Activated CD8-positive, alpha-beta T cell treated with anti-CD3 and anti-CD28 coated beads, Interleukin-2, amount 10 ng/mL, durations not matched to agents 7 days and 5 days (primary cell): ENCODE measurements around the gene ADAMTSL1. TPM values are rescaled to one million over a fixed set of nuclear protein-coding genes. Genes with fewer than 3 reads are reported as not detected.

Experiments used
- ATAC-seq: fragments of 150-1000 bp; cut with Tn5 transposase; one replicate; pipeline ENCODE4 v1.10.0; 2021; ENCODE audit warnings: moderate library complexity
- CTCF ChIA-PET: fragments of 350-600 bp; sonication (Branson Sonifier 250); formaldehyde crosslinking; loops from one replicate; lab custom pipeline; 2021; ENCODE audit warnings: antibody characterized with exemption; lab: Charles Lee
- POLR2A ChIA-PET: fragments of 350-600 bp; sonication (Branson Sonifier 250); formaldehyde crosslinking; loops from one replicate; lab custom pipeline; 2021; ENCODE audit warnings: antibody characterized with exemption; lab: Charles Lee
- DNase-seq: peaks from one replicate; pipeline ENCODE4 v3.0.0-alpha.2; 2020
- H3K27ac Mint-ChIP-seq: one replicate; pipeline ENCODE4 v1.8.0; 2021; ENCODE audit warnings: mild to moderate bottlenecking, mixed read lengths
- H3K27me3 Mint-ChIP-seq: one replicate; pipeline ENCODE4 v1.8.0; 2021; ENCODE audit warnings: low read depth, mixed read lengths
- H3K36me3 Mint-ChIP-seq: one replicate; pipeline ENCODE4 v1.8.0; 2021; ENCODE audit warnings: low read depth, mixed read lengths
- H3K4me1 Mint-ChIP-seq: one replicate; pipeline ENCODE4 v1.8.0; 2021; ENCODE audit warnings: low read depth, mixed read lengths
- H3K4me3 Mint-ChIP-seq: one replicate; pipeline ENCODE4 v1.8.0; 2021; ENCODE audit warnings: mild to moderate bottlenecking, mixed read lengths
- H3K9me3 Mint-ChIP-seq: one replicate; pipeline ENCODE4 v1.8.0; 2022; ENCODE audit warnings: mixed read lengths; ENCODE audit not compliant: insufficient read depth
- total RNA-seq, 2 experiments: library from RNA; stranded (reverse); gene quantifications; one replicate each; pipeline ENCODE4 v1.2.3, GENCODE V29; 2021

Gene ADAMTSL1
- total RNA-seq, 2 experiments from 2014 or later: not detected

DNA sequence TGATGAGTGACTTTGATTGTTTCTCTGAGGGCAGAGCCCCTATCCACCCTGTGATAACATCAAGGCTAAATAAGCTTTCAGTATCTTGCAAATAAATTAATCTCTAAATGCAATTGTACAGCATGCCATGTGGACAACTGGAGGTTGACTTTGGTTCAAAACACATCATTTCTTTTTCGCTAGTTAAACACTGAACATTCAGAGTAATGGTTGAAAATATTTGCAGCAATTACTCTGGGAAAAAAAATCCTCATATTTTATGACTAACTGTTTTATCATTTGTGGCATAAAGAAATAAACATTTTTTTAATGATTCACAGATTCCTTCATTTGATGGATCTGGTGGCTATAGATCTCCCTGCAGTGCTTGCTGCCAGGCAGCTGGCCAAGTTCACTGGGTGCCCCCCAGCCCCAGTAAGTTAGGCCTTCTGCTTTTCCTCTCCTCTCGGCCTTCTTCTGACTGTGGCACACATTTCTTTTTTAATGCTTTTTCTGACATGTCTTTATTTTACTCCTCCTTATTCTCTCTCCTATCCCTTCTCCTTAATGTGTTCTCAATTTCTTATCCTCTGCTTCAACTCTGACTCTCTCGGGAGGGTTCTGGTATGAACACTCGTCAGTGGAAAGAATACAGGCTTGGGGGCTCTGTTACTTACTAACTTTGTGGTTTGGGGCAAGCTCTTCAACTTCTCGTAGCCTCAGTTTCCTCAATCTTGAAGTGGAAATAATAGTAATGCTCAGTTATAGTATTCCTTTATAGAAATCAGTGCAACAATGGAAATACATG is 69.6 kb downstream of the ADAMTSL1 start:
- ChIA-PET POLR2A (no interaction called here), CTCF (no interaction called here)
- Mint-ChIP-seq H3K27ac (no peak overlapping the region), H3K9me3 (no peaks in the 10 kb centered on the region), H3K27me3 (no peaks in the 10 kb centered on the region), H3K36me3 (no peaks in the 10 kb centered on the region), H3K4me1 (no peaks in the 10 kb centered on the region), H3K4me3 (no peak overlapping the region)
- no peak for ATAC-seq
- DNase-seq: no peak

DNA sequence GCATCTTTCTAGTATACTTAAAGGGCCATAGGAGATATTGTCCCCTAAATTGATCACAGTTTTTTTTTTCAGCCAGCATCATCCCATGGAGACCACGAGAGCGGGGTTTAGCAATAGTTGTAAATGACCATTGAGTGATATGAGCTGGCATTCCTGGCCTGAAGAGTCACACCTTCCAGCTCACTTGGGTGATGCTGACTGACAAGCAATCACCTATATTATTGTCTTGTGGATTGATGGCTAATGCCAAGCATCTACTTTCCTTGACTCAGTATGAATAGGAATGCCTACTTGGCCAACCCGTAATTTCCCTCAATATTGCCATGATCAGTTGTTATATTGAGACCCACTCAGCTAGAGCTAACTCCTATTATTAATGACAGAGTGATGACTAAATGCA is 70.5 kb downstream of the ADAMTSL1 start:
- no peak for DNase-seq
- no peak for ATAC-seq
- Mint-ChIP-seq H3K9me3 (no peaks in the 10 kb centered on the region), H3K4me1 (no peaks in the 10 kb centered on the region), H3K36me3 (no peaks in the 10 kb centered on the region), H3K27ac (no peak overlapping the region), H3K27me3 (no peaks in the 10 kb centered on the region), H3K4me3 (no peak overlapping the region)
- ChIA-PET CTCF (no interaction called here), POLR2A (no interaction called here)

- CTCF ChIA-PET: no interaction called here
These were observed 71.8 kb downstream of the ADAMTSL1 start for GRCh38 chr9:18545636-18546360.

GRCh38 chr9:18548456-18548855 is 74.5 kb downstream of the ADAMTSL1 start:
- ATAC-seq: no peak

More at GRCh38 chr9:18545636-18546360, 71.8 kb downstream of the ADAMTSL1 start:
- DNase-seq (no peak), ATAC-seq (no peak)
- Mint-ChIP-seq H3K4me1 (no peaks in the 10 kb centered on the region), H3K27me3 (no peaks in the 10 kb centered on the region), H3K27ac (no peak overlapping the region), H3K36me3 (no peaks in the 10 kb centered on the region), H3K9me3 (no peaks in the 10 kb centered on the region), H3K4me3 (no peak overlapping the region)
- POLR2A ChIA-PET: no interaction called here

DNA sequence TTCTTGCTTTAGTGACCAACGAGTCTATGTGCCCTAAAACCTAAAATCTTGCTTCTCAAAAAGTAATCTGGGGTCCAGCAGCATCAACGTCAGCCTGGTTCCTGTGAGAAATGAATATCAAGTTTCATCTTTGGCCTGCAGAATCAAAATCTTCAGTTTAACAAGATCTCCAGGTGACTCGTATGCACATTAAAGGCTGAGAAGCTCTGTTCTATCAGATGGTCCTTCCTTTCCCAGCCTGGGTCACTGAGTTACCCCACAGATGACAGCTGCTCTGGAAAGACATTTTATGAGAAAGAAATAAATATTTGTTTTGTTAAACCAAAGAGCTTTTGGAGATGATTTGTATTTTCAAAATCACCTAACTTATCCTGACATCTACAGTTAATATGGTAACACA is 75.8 kb downstream of the ADAMTSL1 start:
- Mint-ChIP-seq H3K36me3 (no peaks in the 10 kb centered on the region), H3K4me3 (no peak overlapping the region), H3K9me3 (no peaks in the 10 kb centered on the region), H3K27me3 (no peaks in the 10 kb centered on the region), H3K4me1 (no peaks in the 10 kb centered on the region), H3K27ac (no peak overlapping the region)
- DNase-seq (no peak), ATAC-seq (no peak)
- POLR2A ChIA-PET: no interaction called here
- CTCF ChIA-PET: no interaction called here

More at GRCh38 chr9:18548456-18548855, 74.5 kb downstream of the ADAMTSL1 start:
- H3K27me3 Mint-ChIP-seq: no peaks in the 10 kb centered on the region
- H3K9me3 Mint-ChIP-seq: no peaks in the 10 kb centered on the region
- ChIA-PET POLR2A (no interaction called here), CTCF (no interaction called here)
- H3K27ac Mint-ChIP-seq: no peak overlapping the region
- no peaks in the 10 kb centered on the region for H3K36me3 Mint-ChIP-seq
- H3K4me1 Mint-ChIP-seq: no peaks in the 10 kb centered on the region
- no peak for DNase-seq
- no peak overlapping the region for H3K4me3 Mint-ChIP-seq

- CTCF ChIA-PET: no interaction called here
- H3K36me3 Mint-ChIP-seq: no peaks in the 10 kb centered on the region
- ATAC-seq (no peak), DNase-seq (no peak)
- POLR2A ChIA-PET: no interaction called here
- no peak overlapping the region for H3K27ac Mint-ChIP-seq
- no peak overlapping the region for H3K4me3 Mint-ChIP-seq
- H3K4me1 Mint-ChIP-seq: no peaks in the 10 kb centered on the region
- H3K27me3 Mint-ChIP-seq: no peaks in the 10 kb centered on the region
- H3K9me3 Mint-ChIP-seq: no peaks in the 10 kb centered on the region
These were observed 76.3 kb downstream of the ADAMTSL1 start for GRCh38 chr9:18550286-18550685.

- Mint-ChIP-seq H3K4me3 (no peak overlapping the region), H3K27me3 (no peaks in the 10 kb centered on the region), H3K4me1 (no peaks in the 10 kb centered on the region), H3K27ac (no peak overlapping the region), H3K36me3 (no peaks in the 10 kb centered on the region), H3K9me3 (no peaks in the 10 kb centered on the region)
- POLR2A ChIA-PET: no interaction called here
- ATAC-seq (no peak), DNase-seq (no peak)
- CTCF ChIA-PET: no interaction called here
These were observed 80.3 kb downstream of the ADAMTSL1 start for GRCh38 chr9:18554244-18554643.

DNA sequence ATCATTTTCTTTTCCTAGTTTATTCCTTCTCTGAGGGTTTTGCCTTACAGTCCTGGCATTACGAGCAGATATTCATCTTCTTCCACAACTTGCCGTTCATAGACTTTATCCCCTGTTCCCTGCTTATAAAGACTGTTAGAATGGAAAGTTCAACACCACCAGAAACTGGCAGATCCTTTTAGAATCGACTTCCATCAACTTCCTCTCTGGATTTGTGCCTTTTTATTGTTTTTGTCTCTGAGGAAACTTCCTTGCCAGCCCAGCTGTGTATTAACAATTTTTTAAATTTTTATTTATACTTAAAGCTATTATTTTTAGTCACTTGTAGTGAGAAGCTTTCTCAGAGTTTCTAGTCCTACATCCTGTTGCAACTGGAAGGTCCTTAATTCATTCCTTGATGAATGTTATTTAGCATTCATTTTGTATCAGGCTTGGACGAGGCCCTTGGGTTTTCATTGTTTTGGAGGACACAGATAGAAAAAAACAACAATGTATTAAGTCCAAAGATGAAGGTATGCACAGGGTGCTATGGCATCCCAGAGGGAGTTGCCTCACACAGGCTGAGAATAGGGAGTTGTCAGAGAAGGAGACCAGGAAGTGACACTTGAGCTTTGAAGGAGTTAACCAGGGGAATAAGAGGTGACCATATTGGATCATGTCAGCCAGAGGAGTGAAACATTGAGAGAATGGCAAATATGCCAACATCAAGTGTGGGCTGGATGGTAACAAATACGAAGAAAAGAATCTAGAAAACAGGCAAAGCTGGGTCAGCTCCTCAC is 81.3 kb downstream of the ADAMTSL1 start:
- Mint-ChIP-seq H3K9me3 (no peaks in the 10 kb centered on the region), H3K4me3 (no peak overlapping the region), H3K4me1 (no peaks in the 10 kb centered on the region), H3K27ac (no peak overlapping the region), H3K36me3 (no peaks in the 10 kb centered on the region), H3K27me3 (no peaks in the 10 kb centered on the region)
- ChIA-PET CTCF (no interaction called here), POLR2A (no interaction called here)
- no peak for DNase-seq
- ATAC-seq: no peak

GRCh38 chr9:18564018-18564880 is 90.3 kb downstream of the ADAMTSL1 start:
- DNase-seq (no peak), ATAC-seq (no peak)
- no peaks in the 10 kb centered on the region for H3K36me3 Mint-ChIP-seq
- H3K4me3 Mint-ChIP-seq: no peak overlapping the region
- no peaks in the 10 kb centered on the region for H3K27me3 Mint-ChIP-seq
- ChIA-PET CTCF (no interaction called here), POLR2A (no interaction called here)
- H3K27ac Mint-ChIP-seq: no peak overlapping the region
- no peaks in the 10 kb centered on the region for H3K9me3 Mint-ChIP-seq
- no peaks in the 10 kb centered on the region for H3K4me1 Mint-ChIP-seq

GRCh38 chr9:18566121-18566520 is 92.2 kb downstream of the ADAMTSL1 start:
- H3K27ac Mint-ChIP-seq: no peak overlapping the region
- ATAC-seq (no peak), DNase-seq (no peak)
- CTCF ChIA-PET: no interaction called here
- H3K4me3 Mint-ChIP-seq: no peak overlapping the region
- H3K9me3 Mint-ChIP-seq: no peaks in the 10 kb centered on the region
- no peaks in the 10 kb centered on the region for H3K36me3 Mint-ChIP-seq
- H3K4me1 Mint-ChIP-seq: no peaks in the 10 kb centered on the region
- POLR2A ChIA-PET: no interaction called here
- no peaks in the 10 kb centered on the region for H3K27me3 Mint-ChIP-seq

GRCh38 chr9:18568973-18569372 is 95.0 kb downstream of the ADAMTSL1 start:
- ChIA-PET CTCF (no interaction called here), POLR2A (no interaction called here)
- Mint-ChIP-seq H3K4me1 (no peaks in the 10 kb centered on the region), H3K9me3 (no peaks in the 10 kb centered on the region), H3K36me3 (no peaks in the 10 kb centered on the region), H3K27ac (no peak overlapping the region), H3K27me3 (no peaks in the 10 kb centered on the region), H3K4me3 (no peak overlapping the region)
- ATAC-seq (no peak), DNase-seq (no peak)
